HCT116 (cell line): Measurements from ENCODE around the gene ITPK1.

Experiments
- EGR1 ChIP-seq: IDR thresholded peaks from 2 replicates; pipeline ENCODE4 v1.6.1; 2012; ENCODE audit warnings: low read depth
- EZH2 ChIP-seq: fragments of 200-600 bp; sonication (generic); IDR thresholded peaks from 2 replicates; pipeline ENCODE4 v1.6.1; 2017; ENCODE audit warnings: antibody characterized with exemption, mixed run types
- EZH2phosphoT487 ChIP-seq: fragments of 200-600 bp; IDR thresholded peaks from 2 replicates; pipeline ENCODE4 v1.6.1; 2018; ENCODE audit warnings: antibody characterized with exemption, borderline replicate concordance
- POLR2A ChIP-seq: IDR thresholded peaks from 2 replicates; pipeline ENCODE4 v1.7.0; 2011; ENCODE audit warnings: borderline replicate concordance; ENCODE audit not compliant: insufficient read depth, insufficient read length; ENCODE audit errors: extremely low read depth
- POLR2AphosphoS5 ChIP-seq: IDR thresholded peaks from 2 replicates; pipeline ENCODE4 v1.6.1; 2011; ENCODE audit warnings: mild to moderate bottlenecking, low read depth, low read length, moderate library complexity
- RAD21 ChIP-seq: IDR thresholded peaks from 2 replicates; pipeline ENCODE4 v1.6.1; 2012; ENCODE audit warnings: low read depth, mild to moderate bottlenecking
- TF ChIP-seq, protein P1 (sequence below): IDR thresholded peaks from 2 replicates; pipeline ENCODE4 v1.6.1; 2012
- TF ChIP-seq, protein P2 (sequence below): IDR thresholded peaks from 2 replicates; pipeline ENCODE4 v1.6.1; 2012
- TF ChIP-seq, protein P3 (sequence below), 3 experiments: fragments of 200-600 bp in 1 of 3; sonication (generic) in 1 of 3; IDR thresholded peaks in 2 of 3; conservative IDR thresholded peaks in 1 of 3; 2 replicates each; pipeline ENCODE4 v1.5.1; 2012 to 2017; ENCODE audit warnings: low read depth in 2 of 3, low read length in 2 of 3, antibody characterized with exemption in 1 of 3, borderline replicate concordance in 1 of 3, control low read depth in 1 of 3, mild to moderate bottlenecking in 1 of 3, mixed read lengths in 1 of 3, mixed run types in 1 of 3, moderate library complexity in 1 of 3; ENCODE audit not compliant: insufficient read depth in 1 of 3
- TF ChIP-seq, protein P4 (sequence below): IDR thresholded peaks from 2 replicates; pipeline ENCODE4 v1.6.1; 2012; ENCODE audit warnings: low read depth

DNA sequence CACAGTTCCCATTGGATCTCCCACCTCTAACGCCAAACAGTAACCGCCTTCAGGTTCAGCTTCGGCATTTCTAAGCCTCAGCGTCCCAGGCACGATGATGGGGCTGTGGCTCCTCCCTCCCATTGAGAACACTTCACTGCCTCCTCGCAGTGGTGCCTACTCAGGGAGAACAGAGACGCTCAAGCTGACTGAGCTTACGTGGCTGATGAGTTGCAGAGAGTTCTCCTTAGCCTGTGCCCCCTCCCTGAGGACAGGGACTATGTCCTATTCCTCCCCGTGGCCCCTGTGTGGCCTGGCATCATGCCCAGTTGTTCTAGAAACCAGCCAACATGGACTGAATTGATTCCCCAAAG is 87.0 kb downstream of the ITPK1 start:
- TF ChIP-seq, protein P1, sequence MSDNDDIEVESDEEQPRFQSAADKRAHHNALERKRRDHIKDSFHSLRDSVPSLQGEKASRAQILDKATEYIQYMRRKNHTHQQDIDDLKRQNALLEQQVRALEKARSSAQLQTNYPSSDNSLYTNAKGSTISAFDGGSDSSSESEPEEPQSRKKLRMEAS, result no peak
- TF ChIP-seq, protein P2, sequence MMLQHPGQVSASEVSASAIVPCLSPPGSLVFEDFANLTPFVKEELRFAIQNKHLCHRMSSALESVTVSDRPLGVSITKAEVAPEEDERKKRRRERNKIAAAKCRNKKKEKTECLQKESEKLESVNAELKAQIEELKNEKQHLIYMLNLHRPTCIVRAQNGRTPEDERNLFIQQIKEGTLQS, result no peak
- TF ChIP-seq, protein P3, sequence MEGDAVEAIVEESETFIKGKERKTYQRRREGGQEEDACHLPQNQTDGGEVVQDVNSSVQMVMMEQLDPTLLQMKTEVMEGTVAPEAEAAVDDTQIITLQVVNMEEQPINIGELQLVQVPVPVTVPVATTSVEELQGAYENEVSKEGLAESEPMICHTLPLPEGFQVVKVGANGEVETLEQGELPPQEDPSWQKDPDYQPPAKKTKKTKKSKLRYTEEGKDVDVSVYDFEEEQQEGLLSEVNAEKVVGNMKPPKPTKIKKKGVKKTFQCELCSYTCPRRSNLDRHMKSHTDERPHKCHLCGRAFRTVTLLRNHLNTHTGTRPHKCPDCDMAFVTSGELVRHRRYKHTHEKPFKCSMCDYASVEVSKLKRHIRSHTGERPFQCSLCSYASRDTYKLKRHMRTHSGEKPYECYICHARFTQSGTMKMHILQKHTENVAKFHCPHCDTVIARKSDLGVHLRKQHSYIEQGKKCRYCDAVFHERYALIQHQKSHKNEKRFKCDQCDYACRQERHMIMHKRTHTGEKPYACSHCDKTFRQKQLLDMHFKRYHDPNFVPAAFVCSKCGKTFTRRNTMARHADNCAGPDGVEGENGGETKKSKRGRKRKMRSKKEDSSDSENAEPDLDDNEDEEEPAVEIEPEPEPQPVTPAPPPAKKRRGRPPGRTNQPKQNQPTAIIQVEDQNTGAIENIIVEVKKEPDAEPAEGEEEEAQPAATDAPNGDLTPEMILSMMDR (IDR thresholded peaks at IDR 0.05 in 2 of 3, conservative IDR thresholded peaks at IDR 0.05 in 1 of 3; ENCODE audit: borderline replicate concordance in 1 of 3, insufficient read depth in 1 of 3, low read depth in 2 of 3, low read length in 2 of 3), result no peak
- no peak for TF ChIP-seq EZH2
- no peak for TF ChIP-seq EZH2phosphoT487
- TF ChIP-seq EGR1, result no peak
- TF ChIP-seq RAD21, result no peak
- no peak for TF ChIP-seq POLR2A
- no peak for TF ChIP-seq POLR2AphosphoS5
- TF ChIP-seq, protein P4, sequence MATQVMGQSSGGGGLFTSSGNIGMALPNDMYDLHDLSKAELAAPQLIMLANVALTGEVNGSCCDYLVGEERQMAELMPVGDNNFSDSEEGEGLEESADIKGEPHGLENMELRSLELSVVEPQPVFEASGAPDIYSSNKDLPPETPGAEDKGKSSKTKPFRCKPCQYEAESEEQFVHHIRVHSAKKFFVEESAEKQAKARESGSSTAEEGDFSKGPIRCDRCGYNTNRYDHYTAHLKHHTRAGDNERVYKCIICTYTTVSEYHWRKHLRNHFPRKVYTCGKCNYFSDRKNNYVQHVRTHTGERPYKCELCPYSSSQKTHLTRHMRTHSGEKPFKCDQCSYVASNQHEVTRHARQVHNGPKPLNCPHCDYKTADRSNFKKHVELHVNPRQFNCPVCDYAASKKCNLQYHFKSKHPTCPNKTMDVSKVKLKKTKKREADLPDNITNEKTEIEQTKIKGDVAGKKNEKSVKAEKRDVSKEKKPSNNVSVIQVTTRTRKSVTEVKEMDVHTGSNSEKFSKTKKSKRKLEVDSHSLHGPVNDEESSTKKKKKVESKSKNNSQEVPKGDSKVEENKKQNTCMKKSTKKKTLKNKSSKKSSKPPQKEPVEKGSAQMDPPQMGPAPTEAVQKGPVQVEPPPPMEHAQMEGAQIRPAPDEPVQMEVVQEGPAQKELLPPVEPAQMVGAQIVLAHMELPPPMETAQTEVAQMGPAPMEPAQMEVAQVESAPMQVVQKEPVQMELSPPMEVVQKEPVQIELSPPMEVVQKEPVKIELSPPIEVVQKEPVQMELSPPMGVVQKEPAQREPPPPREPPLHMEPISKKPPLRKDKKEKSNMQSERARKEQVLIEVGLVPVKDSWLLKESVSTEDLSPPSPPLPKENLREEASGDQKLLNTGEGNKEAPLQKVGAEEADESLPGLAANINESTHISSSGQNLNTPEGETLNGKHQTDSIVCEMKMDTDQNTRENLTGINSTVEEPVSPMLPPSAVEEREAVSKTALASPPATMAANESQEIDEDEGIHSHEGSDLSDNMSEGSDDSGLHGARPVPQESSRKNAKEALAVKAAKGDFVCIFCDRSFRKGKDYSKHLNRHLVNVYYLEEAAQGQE, result no peak
